ENCODE measurements around the gene BAZ2B. TPM values are rescaled to one million over a fixed set of nuclear protein-coding genes. Genes with fewer than 3 reads are reported as not detected.

The BAZ2B gene
- total RNA-seq, 3 donors from 2014 or later (not counting 1 experiment from before 2014, with no cell fraction given) = 59.8 to 73.7 (median 68.4) TPM

- Histone ChIP-seq H3K4me1 (ENCODE audit: control insufficient read depth, insufficient read depth, low read length) (no peaks in the 10 kb centered on the region), H3K9me3 (ENCODE audit: control insufficient read depth, insufficient read depth, low read length) (no peaks in the 10 kb centered on the region), H3K36me3 (ENCODE audit: control insufficient read depth, insufficient read depth, low read length) (peaks cover 20% of the 10 kb centered on the region), H3K4me3 (ENCODE audit: low read length) (no peak overlapping the region), H3K27ac (ENCODE audit: low read length) (no peak overlapping the region), H3K27me3 (ENCODE audit: control insufficient read depth, insufficient read depth, low read length) (no peaks in the 10 kb centered on the region)
- intact Hi-C loops (cut with micrococcal nuclease) = no loop called here
- no peak overlapping the region for H3K4me3 Mint-ChIP-seq
- ATAC-seq (no peak), DNase-seq (no peak)
- TF ChIP-seq CTCF (IDR thresholded peaks at IDR 0.05) = no peak
- H3K4me1 Mint-ChIP-seq = peaks cover 0 to 4% of the 10 kb centered on the region in 2 donors
- no peaks in the 10 kb centered on the region for H3K36me3 Mint-ChIP-seq
- no peak overlapping the region for H3K27ac Mint-ChIP-seq
- H3K27me3 Mint-ChIP-seq (ENCODE audit: low read depth in 2 of 2) = no peaks in the 10 kb centered on the region
- H3K9me3 Mint-ChIP-seq = no peaks in the 10 kb centered on the region
- no CpG with 5 or more reads among the region's 1 CpG for WGBS (ENCODE audit: insufficient coverage)
Observed at GRCh38 chr2:159379181-159379580, 237.2 kb downstream of the BAZ2B start.

- Histone ChIP-seq H3K9me3 (ENCODE audit: control insufficient read depth, insufficient read depth, low read length) (no peaks in the 10 kb centered on the region), H3K27ac (ENCODE audit: low read length) (no peak overlapping the region), H3K36me3 (ENCODE audit: control insufficient read depth, insufficient read depth, low read length) (peaks cover 27% of the 10 kb centered on the region), H3K4me1 (ENCODE audit: control insufficient read depth, insufficient read depth, low read length) (no peaks in the 10 kb centered on the region), H3K4me3 (ENCODE audit: low read length) (no peak overlapping the region), H3K27me3 (ENCODE audit: control insufficient read depth, insufficient read depth, low read length) (no peaks in the 10 kb centered on the region)
- TF ChIP-seq CTCF (IDR thresholded peaks at IDR 0.05) = no peak
- Mint-ChIP-seq H3K27me3 (ENCODE audit: low read depth in 2 of 2) (no peaks in the 10 kb centered on the region), H3K4me3 (no peak overlapping the region), H3K9me3 (no peaks in the 10 kb centered on the region), H3K36me3 (peaks cover 7% of the 10 kb centered on the region), H3K27ac (no peak overlapping the region), H3K4me1 (no peaks in the 10 kb centered on the region)
- ATAC-seq (no peak), DNase-seq (no peak)
- intact Hi-C loops (cut with micrococcal nuclease) = no loop called here
Observed at GRCh38 chr2:159375241-159375640, 241.1 kb downstream of the BAZ2B start.

- H3K27me3 ChIP-seq (ENCODE audit: control insufficient read depth, insufficient read depth, low read length) = no peaks in the 10 kb centered on the region
Observed at GRCh38 chr2:159371506-159371905, 244.8 kb downstream of the BAZ2B start.

More at GRCh38 chr2:159371506-159371905, 244.8 kb downstream of the BAZ2B start:
- H3K4me1 ChIP-seq (ENCODE audit: control insufficient read depth, insufficient read depth, low read length) = no peaks in the 10 kb centered on the region
- 72% methylated on average over 2 of the region's 2 CpGs for WGBS (ENCODE audit: insufficient coverage)
- H3K4me3 Mint-ChIP-seq = no peak overlapping the region
- intact Hi-C loops (cut with micrococcal nuclease) = no loop called here
- H3K4me1 Mint-ChIP-seq = no peaks in the 10 kb centered on the region
- peaks cover 7% of the 10 kb centered on the region for H3K36me3 Mint-ChIP-seq
- ATAC-seq (no peak), DNase-seq (no peak)
- no peaks in the 10 kb centered on the region for H3K27me3 Mint-ChIP-seq (ENCODE audit: low read depth in 2 of 2)
- H3K9me3 ChIP-seq (ENCODE audit: control insufficient read depth, insufficient read depth, low read length) = no peaks in the 10 kb centered on the region
- H3K9me3 Mint-ChIP-seq = no peaks in the 10 kb centered on the region
- H3K27ac Mint-ChIP-seq = no peak overlapping the region
- H3K36me3 ChIP-seq (ENCODE audit: control insufficient read depth, insufficient read depth, low read length) = peaks cover 40% of the 10 kb centered on the region
- no peak overlapping the region for H3K4me3 ChIP-seq (ENCODE audit: low read length)
- TF ChIP-seq CTCF (IDR thresholded peaks at IDR 0.05) = no peak
- no peak overlapping the region for H3K27ac ChIP-seq (ENCODE audit: low read length)

All from natural killer cell (primary cell).